ENCODE measurements around the gene PHC2. TPM values are rescaled to one million over a fixed set of nuclear protein-coding genes. Genes with fewer than 3 reads are reported as not detected.
A peak's percentile ranks its signal among the peaks of the same experiment; 100 is the strongest.

PHC2 gene
- total RNA-seq, 3 donors from 2014 or later (not counting 1 experiment from before 2014, with no cell fraction given): 36.6 to 46.6 (median 39.5) TPM

- H3K4me1 ChIP-seq (ENCODE audit: control insufficient read depth, insufficient read depth, low read length): no peaks in the 10 kb centered on the region
- 62% methylated on average over 5 of the region's 6 CpGs for WGBS (ENCODE audit: insufficient coverage)
- no peaks in the 10 kb centered on the region for H3K36me3 ChIP-seq (ENCODE audit: control insufficient read depth, insufficient read depth, low read length)
- no peak overlapping the region for H3K27ac ChIP-seq (ENCODE audit: low read length)
- no peaks in the 10 kb centered on the region for H3K4me1 Mint-ChIP-seq
- no peaks in the 10 kb centered on the region for H3K36me3 Mint-ChIP-seq
- ATAC-seq: no peak
- H3K9me3 ChIP-seq (ENCODE audit: control insufficient read depth, insufficient read depth, low read length): no peaks in the 10 kb centered on the region
- TF ChIP-seq, protein P1, sequence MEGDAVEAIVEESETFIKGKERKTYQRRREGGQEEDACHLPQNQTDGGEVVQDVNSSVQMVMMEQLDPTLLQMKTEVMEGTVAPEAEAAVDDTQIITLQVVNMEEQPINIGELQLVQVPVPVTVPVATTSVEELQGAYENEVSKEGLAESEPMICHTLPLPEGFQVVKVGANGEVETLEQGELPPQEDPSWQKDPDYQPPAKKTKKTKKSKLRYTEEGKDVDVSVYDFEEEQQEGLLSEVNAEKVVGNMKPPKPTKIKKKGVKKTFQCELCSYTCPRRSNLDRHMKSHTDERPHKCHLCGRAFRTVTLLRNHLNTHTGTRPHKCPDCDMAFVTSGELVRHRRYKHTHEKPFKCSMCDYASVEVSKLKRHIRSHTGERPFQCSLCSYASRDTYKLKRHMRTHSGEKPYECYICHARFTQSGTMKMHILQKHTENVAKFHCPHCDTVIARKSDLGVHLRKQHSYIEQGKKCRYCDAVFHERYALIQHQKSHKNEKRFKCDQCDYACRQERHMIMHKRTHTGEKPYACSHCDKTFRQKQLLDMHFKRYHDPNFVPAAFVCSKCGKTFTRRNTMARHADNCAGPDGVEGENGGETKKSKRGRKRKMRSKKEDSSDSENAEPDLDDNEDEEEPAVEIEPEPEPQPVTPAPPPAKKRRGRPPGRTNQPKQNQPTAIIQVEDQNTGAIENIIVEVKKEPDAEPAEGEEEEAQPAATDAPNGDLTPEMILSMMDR (IDR thresholded peaks at IDR 0.05): no peak
- no peak for DNase-seq
- intact Hi-C loops (cut with micrococcal nuclease): no loop called here
- H3K4me3 ChIP-seq (ENCODE audit: low read length): no peak overlapping the region
- no peak overlapping the region for H3K27ac Mint-ChIP-seq
- no peaks in the 10 kb centered on the region for H3K27me3 ChIP-seq (ENCODE audit: control insufficient read depth, insufficient read depth, low read length)
- no peaks in the 10 kb centered on the region for H3K9me3 Mint-ChIP-seq
- H3K4me3 Mint-ChIP-seq: no peak overlapping the region
- peaks cover 0 to 10% of the 10 kb centered on the region in 2 donors for H3K27me3 Mint-ChIP-seq (ENCODE audit: low read depth in 2 of 2)
Measured at GRCh38 chr1:33317946-33318345, 112.9 kb downstream of the PHC2 start.

DNA sequence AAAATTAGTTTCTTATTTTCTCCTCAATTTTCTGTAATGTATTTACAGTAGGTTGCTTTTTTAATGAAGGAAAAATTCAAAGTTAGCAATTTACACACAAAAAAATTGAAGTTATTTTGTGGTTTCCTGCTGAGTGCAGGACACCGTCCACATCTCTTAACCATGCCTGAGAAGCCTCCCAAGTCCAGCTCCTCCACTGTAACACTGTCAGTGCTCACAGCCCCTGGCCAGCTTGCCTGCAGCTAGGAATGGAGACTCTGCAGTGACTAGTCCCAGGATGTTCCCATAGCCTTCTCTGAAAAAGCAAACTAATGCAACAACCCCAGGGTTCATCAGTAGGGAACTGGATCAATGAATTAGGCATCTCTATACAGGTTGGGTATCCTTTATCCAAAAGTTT lies 113.5 kb downstream of the PHC2 start:
- peaks cover 0 to 10% of the 10 kb centered on the region in 2 donors for H3K27me3 Mint-ChIP-seq (ENCODE audit: low read depth in 2 of 2)

DNA sequence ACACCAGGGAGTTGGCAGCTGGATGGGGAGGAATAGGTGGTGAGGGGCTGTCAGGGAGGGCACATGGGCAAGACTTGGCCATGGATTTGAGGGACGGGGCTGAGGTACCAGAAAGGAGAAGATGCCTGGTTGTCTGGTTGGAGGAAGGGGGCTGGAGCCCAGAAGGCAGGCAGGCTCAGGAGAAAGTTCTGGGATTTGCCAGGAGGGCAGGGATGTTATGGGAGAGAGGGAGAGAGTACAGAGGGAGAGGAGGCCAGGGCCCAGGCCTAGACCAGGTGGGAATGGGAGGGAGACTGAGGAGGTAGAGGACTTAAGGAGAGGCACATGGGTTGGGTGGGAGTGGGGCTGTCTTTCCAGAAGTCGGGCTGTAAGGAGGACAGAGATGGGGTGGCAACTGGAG lies 114.3 kb downstream of the PHC2 start:
- no peak overlapping the region for H3K27ac ChIP-seq (ENCODE audit: low read length)
- 87% methylated on average over 2 of the region's 2 CpGs for WGBS (ENCODE audit: insufficient coverage)
- no peak for ATAC-seq
- H3K27ac Mint-ChIP-seq: peak overlapping the region in 1 of 2 donors; percentile 44
- H3K4me3 ChIP-seq (ENCODE audit: low read length): no peak overlapping the region
- H3K9me3 ChIP-seq (ENCODE audit: control insufficient read depth, insufficient read depth, low read length): no peaks in the 10 kb centered on the region
- H3K9me3 Mint-ChIP-seq: no peaks in the 10 kb centered on the region
- H3K27me3 Mint-ChIP-seq (ENCODE audit: low read depth in 2 of 2): peaks cover 0 to 10% of the 10 kb centered on the region in 2 donors
- no peaks in the 10 kb centered on the region for H3K36me3 Mint-ChIP-seq
- H3K36me3 ChIP-seq (ENCODE audit: control insufficient read depth, insufficient read depth, low read length): no peaks in the 10 kb centered on the region
- intact Hi-C loops (cut with micrococcal nuclease): no loop called here
- TF ChIP-seq, protein P1 (IDR thresholded peaks at IDR 0.05): no peak
- no peaks in the 10 kb centered on the region for H3K4me1 Mint-ChIP-seq
- no peaks in the 10 kb centered on the region for H3K27me3 ChIP-seq (ENCODE audit: control insufficient read depth, insufficient read depth, low read length)
- H3K4me3 Mint-ChIP-seq: no peak overlapping the region
- no peaks in the 10 kb centered on the region for H3K4me1 ChIP-seq (ENCODE audit: control insufficient read depth, insufficient read depth, low read length)
- DNase-seq: no peak

More for the DNA sequence above, 113.5 kb downstream of the PHC2 start:
- DNase-seq: no peak
- ATAC-seq: no peak
- H3K4me3 ChIP-seq (ENCODE audit: low read length): no peak overlapping the region
- no peaks in the 10 kb centered on the region for H3K27me3 ChIP-seq (ENCODE audit: control insufficient read depth, insufficient read depth, low read length)
- H3K4me1 ChIP-seq (ENCODE audit: control insufficient read depth, insufficient read depth, low read length): no peaks in the 10 kb centered on the region
- Mint-ChIP-seq H3K36me3 (no peaks in the 10 kb centered on the region), H3K9me3 (no peaks in the 10 kb centered on the region), H3K4me3 (no peak overlapping the region), H3K27ac (no peak overlapping the region), H3K4me1 (no peaks in the 10 kb centered on the region)
- H3K36me3 ChIP-seq (ENCODE audit: control insufficient read depth, insufficient read depth, low read length): no peaks in the 10 kb centered on the region
- WGBS (ENCODE audit: insufficient coverage): 17% methylated on average over 1 of the region's 1 CpG
- intact Hi-C loops (cut with micrococcal nuclease): no loop called here
- TF ChIP-seq, protein P1 (IDR thresholded peaks at IDR 0.05): no peak
- H3K9me3 ChIP-seq (ENCODE audit: control insufficient read depth, insufficient read depth, low read length): no peaks in the 10 kb centered on the region
- H3K27ac ChIP-seq (ENCODE audit: low read length): no peak overlapping the region

GRCh38 chr1:33314416-33314815 lies 116.5 kb downstream of the PHC2 start:
- Mint-ChIP-seq H3K36me3 (no peaks in the 10 kb centered on the region), H3K27ac (no peak overlapping the region), H3K27me3 (ENCODE audit: low read depth in 2 of 2) (peaks cover 0 to 10% of the 10 kb centered on the region in 2 donors), H3K4me3 (no peak overlapping the region), H3K4me1 (no peaks in the 10 kb centered on the region), H3K9me3 (no peaks in the 10 kb centered on the region)
- no peaks in the 10 kb centered on the region for H3K9me3 ChIP-seq (ENCODE audit: control insufficient read depth, insufficient read depth, low read length)
- H3K27me3 ChIP-seq (ENCODE audit: control insufficient read depth, insufficient read depth, low read length): no peaks in the 10 kb centered on the region
- TF ChIP-seq, protein P1 (IDR thresholded peaks at IDR 0.05): no peak
- no peak overlapping the region for H3K27ac ChIP-seq (ENCODE audit: low read length)
- H3K4me1 ChIP-seq (ENCODE audit: control insufficient read depth, insufficient read depth, low read length): no peaks in the 10 kb centered on the region
- H3K36me3 ChIP-seq (ENCODE audit: control insufficient read depth, insufficient read depth, low read length): no peaks in the 10 kb centered on the region
- WGBS (ENCODE audit: insufficient coverage): 86% methylated on average over 9 of the region's 9 CpGs
- DNase-seq (no peak), ATAC-seq (no peak)
- H3K4me3 ChIP-seq (ENCODE audit: low read length): no peak overlapping the region
- intact Hi-C loops (cut with micrococcal nuclease): no loop called here

Measured in natural killer cell (primary cell).